A549 (cell line): Measurements from ENCODE around the gene SERPING1.

Experiments used
- CTCF ChIP-seq: fragments of >200 bp; sonication (Bioruptor Twin); formaldehyde crosslinking; IDR thresholded peaks from 3 replicates; pipeline ENCODE4 v1.5.1; 2016
- JUNB ChIP-seq: fragments of >200 bp; sonication (Bioruptor Twin); formaldehyde crosslinking; IDR thresholded peaks from 2 replicates; pipeline ENCODE4 v1.6.1; 2016
- MAX ChIP-seq: IDR thresholded peaks from 2 replicates; pipeline ENCODE4 v1.6.1; 2012
- NFE2L2 ChIP-seq: fragments of 150-350 bp; conservative IDR thresholded peaks from 2 replicates; pipeline ENCODE4 v1.6.1; 2014; ENCODE audit warnings: low read length
- PBX3 ChIP-seq: IDR thresholded peaks from 2 replicates; pipeline ENCODE4 v1.6.1; 2012
- SREBF2 ChIP-seq: fragments of 450-650 bp; IDR thresholded peaks from 2 replicates; pipeline ENCODE4 v1.6.1; 2014; ENCODE audit warnings: mild to moderate bottlenecking, moderate library complexity

GRCh38 chr11:57622263-57622662 is 24.8 kb downstream of the SERPING1 start:
- TF ChIP-seq CTCF, result no peak
- TF ChIP-seq NFE2L2, result no peak
- no peak for TF ChIP-seq JUNB
- TF ChIP-seq MAX, result no peak
- no peak for TF ChIP-seq PBX3
- TF ChIP-seq SREBF2, result no peak
